GM21825 (cell line): ENCODE measurements around the gene CORO2B.

Experiments
- ATAC-seq: cut with Tn5 transposase; IDR thresholded peaks from one replicate; pipeline ENCODE4 v1.9.1; 2021; ENCODE audit warnings: mild to moderate bottlenecking, moderate library complexity; ENCODE audit not compliant: unreplicated experiment

Gene CORO2B

GRCh38 chr15:68763063-68763462, 184.3 kb downstream of the CORO2B start:
- no peak for ATAC-seq

GRCh38 chr15:68764090-68764489, 185.3 kb downstream of the CORO2B start:
- no peak for ATAC-seq

GRCh38 chr15:68765602-68766368, 187.0 kb downstream of the CORO2B start:
- ATAC-seq = no peak

GRCh38 chr15:68767833-68768232, 189.0 kb downstream of the CORO2B start:
- ATAC-seq = no peak

GRCh38 chr15:68768321-68768720, 189.5 kb downstream of the CORO2B start:
- no peak for ATAC-seq

- ATAC-seq = no peak
Observed at GRCh38 chr15:68769702-68770101, 190.9 kb downstream of the CORO2B start.

GRCh38 chr15:68770216-68770615, 191.4 kb downstream of the CORO2B start:
- no peak for ATAC-seq

GRCh38 chr15:68773036-68773435, 194.2 kb downstream of the CORO2B start:
- ATAC-seq = no peak

GRCh38 chr15:68774120-68774519, 195.3 kb downstream of the CORO2B start:
- ATAC-seq = no peak

GRCh38 chr15:68774521-68775235, 195.9 kb downstream of the CORO2B start:
- no peak for ATAC-seq

- no peak for ATAC-seq
Observed at GRCh38 chr15:68775236-68775577, 196.4 kb downstream of the CORO2B start.

GRCh38 chr15:68775671-68776476, 197.1 kb downstream of the CORO2B start:
- no peak for ATAC-seq

GRCh38 chr15:68776477-68777270, 197.9 kb downstream of the CORO2B start:
- no peak for ATAC-seq
